BLaER1 treated with 17β-estradiol and CSF1 and Interleukin-3, amounts not matched to agents 10 nM and 100 nM (cell line): ENCODE results near the gene BCAS3.
A peak's percentile ranks its signal among the peaks of the same experiment; 100 is the strongest.

ENCODE experiments used
- H3K27ac ChIP-seq, 11 experiments: shearing (Covaris generic); formaldehyde crosslinking; 2 replicates each; pipeline ENCODE4 v1.8.1; 2022
- H3K27me3 ChIP-seq, 11 experiments: shearing (Covaris generic); formaldehyde crosslinking; 2 replicates each; pipeline ENCODE4 v1.8.1; 2022
- H3K36me3 ChIP-seq, 11 experiments: shearing (Covaris generic); formaldehyde crosslinking; 2 replicates each; pipeline ENCODE4 v1.8.1; 2022
- H3K4me1 ChIP-seq, 10 experiments: shearing (Covaris generic); formaldehyde crosslinking; 2 replicates each; pipeline ENCODE4 v1.8.1; 2022
- H3K4me2 ChIP-seq, 11 experiments: shearing (Covaris generic); formaldehyde crosslinking; 2 replicates each; pipeline ENCODE4 v1.8.1; 2022
- H3K4me3 ChIP-seq, 10 experiments: shearing (Covaris generic); formaldehyde crosslinking; 2 replicates each; pipeline ENCODE4 v1.8.1; 2022
- H3K9ac ChIP-seq, 11 experiments: shearing (Covaris generic); formaldehyde crosslinking; 2 replicates each; pipeline ENCODE4 v1.8.1; 2022
- H3K9me3 ChIP-seq, 11 experiments: shearing (Covaris generic); formaldehyde crosslinking; replicated peaks in 1 of 11; 2 replicates each; pipeline ENCODE4 v1.8.1; 2022
- H4K20me1 ChIP-seq, 11 experiments: shearing (Covaris generic); formaldehyde crosslinking; 2 replicates each; pipeline ENCODE4 v1.8.1; 2022
- Cebpa-rat ChIP-seq, 11 experiments: shearing (Covaris generic); IDR thresholded peaks; 2 replicates each; pipeline ENCODE4 v1.8.1; 2022

The BCAS3 gene

DNA sequence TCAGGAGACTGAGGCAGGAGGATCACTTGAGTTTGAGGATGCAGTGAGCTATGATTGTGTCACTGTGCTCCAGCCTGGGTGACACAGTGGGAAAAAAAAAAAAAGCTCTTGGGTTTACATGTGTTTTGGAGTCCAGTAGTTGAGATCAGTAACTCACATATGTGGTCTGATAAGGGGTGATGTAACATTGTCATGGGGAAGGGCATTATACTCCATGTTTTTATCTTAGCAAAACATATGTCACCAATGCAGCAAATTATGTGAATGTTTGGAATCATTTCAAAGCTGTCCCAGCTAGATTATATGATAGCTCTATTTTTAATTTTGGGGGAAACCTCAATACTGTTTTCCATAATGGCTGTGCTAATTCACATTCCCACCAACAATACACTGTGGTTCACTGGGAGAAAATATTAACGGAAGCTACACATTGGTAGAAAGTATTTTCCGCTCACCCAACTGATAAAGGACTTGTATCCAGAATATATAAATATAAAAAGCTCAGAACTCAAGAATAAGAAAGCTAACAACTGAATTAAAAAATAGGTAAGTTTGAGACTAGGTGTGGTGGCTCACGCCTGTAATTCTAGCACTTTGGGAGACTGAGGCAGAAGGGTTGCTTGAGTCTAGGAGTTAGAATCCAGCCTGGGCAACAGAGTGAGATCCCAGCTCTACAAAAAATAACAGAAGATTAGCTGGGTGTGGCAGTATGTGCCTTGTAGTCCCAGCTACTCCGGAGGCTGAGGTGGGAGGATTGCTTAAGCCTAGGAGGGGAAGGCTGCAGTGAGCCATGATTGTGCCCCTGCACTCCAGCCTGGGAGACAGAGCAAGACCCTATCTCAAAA is 497.9 kb downstream of the BCAS3 start:
- Histone ChIP-seq H3K9ac (no peak overlapping the region), H4K20me1 (no peaks in the 10 kb centered on the region), H3K27ac (no peak overlapping the region), H3K4me1 (peaks cover 0 to 6% (median 0%) of the 10 kb centered on the region in 10 experiments; a peak in 3 of 20 replicates), H3K9me3 (peaks cover 0 to 3% (median 0%) of the 10 kb centered on the region in 11 experiments; a peak in 1 of 22 replicates), H3K36me3 (peaks cover 0 to 3% (median 0%) of the 10 kb centered on the region in 11 experiments; a peak in 2 of 22 replicates), H3K27me3 (no peaks in the 10 kb centered on the region), H3K4me2 (no peak overlapping the region), H3K4me3 (no peak overlapping the region)
- no peak for TF ChIP-seq Cebpa-rat (IDR thresholded peaks at IDR 0.05)

DNA sequence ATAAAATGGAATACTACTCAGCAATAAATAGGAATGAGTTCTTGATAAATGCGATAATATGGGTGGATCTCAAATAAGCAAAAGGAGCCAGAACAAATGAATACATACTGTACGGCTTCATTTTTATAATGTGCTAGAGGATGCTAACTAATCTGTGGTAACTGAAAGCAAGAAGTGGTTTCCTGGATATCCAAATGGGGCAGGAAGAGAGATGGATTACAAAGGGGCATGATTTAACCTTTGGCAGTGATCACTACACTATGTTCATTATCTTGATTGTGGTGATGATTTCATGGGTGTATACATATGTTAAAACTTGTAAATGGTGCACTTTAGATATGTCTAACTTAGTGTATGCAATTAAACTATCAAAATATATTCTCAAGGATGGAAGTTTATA is 499.7 kb downstream of the BCAS3 start:
- no peaks in the 10 kb centered on the region; a peak in 1 of 22 replicates for H3K36me3 ChIP-seq
- peaks cover 0 to 6% (median 0%) of the 10 kb centered on the region in 10 experiments; a peak in 3 of 20 replicates for H3K4me1 ChIP-seq
- no peak overlapping the region for H3K27ac ChIP-seq
- H3K4me3 ChIP-seq, result no peak overlapping the region
- H3K9ac ChIP-seq, result no peak overlapping the region
- peaks cover 0 to 8% (median 0%) of the 10 kb centered on the region in 11 experiments; a peak in 1 of 22 replicates for H3K9me3 ChIP-seq
- H4K20me1 ChIP-seq, result no peaks in the 10 kb centered on the region
- no peak overlapping the region for H3K4me2 ChIP-seq
- no peak for TF ChIP-seq Cebpa-rat (IDR thresholded peaks at IDR 0.05)
- no peaks in the 10 kb centered on the region for H3K27me3 ChIP-seq

DNA sequence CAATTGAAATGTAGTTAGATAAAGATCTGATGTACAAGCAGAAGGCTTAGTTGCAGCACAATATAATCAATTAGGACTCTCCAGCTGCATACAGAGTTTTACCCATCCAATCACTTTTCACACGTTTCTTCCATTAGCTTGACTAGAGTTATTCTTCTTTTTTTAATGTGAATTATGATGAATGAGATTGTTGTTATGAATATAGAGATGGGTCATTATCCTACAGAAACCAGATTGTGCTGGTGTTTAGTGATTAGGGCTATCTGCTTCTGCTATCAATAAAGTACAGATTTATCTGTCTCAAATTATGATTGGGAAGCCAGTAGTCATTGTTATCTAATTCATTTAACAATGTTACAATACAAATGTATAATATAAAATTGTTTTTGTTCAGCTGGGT is 500.6 kb downstream of the BCAS3 start:
- H3K4me3 ChIP-seq, result no peak overlapping the region
- H3K9me3 ChIP-seq, result 0 out of 22 replicates have a peak, but pooled peaks cover 0 to 8% (median 0%) of the 10 kb centered on the region in 11 experiments
- peaks cover 0 to 6% (median 0%) of the 10 kb centered on the region in 10 experiments; a peak in 3 of 20 replicates for H3K4me1 ChIP-seq
- H3K27ac ChIP-seq, result no peak overlapping the region
- no peak for TF ChIP-seq Cebpa-rat (IDR thresholded peaks at IDR 0.05)
- H4K20me1 ChIP-seq, result no peaks in the 10 kb centered on the region
- no peak overlapping the region for H3K9ac ChIP-seq
- no peak overlapping the region for H3K4me2 ChIP-seq
- no peaks in the 10 kb centered on the region for H3K27me3 ChIP-seq
- H3K36me3 ChIP-seq, result no peaks in the 10 kb centered on the region

DNA sequence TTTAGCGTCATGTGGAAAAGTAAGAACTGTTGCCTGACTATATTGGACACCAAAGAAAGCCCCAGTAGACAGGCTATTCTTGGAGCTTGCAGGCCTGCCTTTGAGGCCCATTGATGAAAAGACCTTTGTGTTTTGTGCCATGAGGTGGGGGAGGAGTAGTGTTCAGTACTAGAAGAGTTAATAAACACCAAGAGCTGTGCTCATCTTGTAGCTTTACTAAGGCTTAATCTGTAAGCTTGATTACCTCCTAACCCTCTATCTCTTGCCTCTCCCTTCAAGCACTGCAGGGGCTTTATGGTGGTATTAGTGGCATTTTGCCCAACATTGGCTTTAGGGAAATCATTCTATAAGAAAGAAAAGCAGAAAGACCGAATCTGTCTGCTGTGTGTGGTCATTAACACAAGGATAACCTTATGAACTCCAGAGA is 501.7 kb downstream of the BCAS3 start:
- no peaks in the 10 kb centered on the region for H3K36me3 ChIP-seq
- no peak overlapping the region for H3K9ac ChIP-seq
- 0 out of 22 replicates have a peak, but pooled peaks cover 0 to 8% (median 0%) of the 10 kb centered on the region in 11 experiments for H3K9me3 ChIP-seq
- TF ChIP-seq Cebpa-rat (IDR thresholded peaks at IDR 0.05), result no peak
- no peaks in the 10 kb centered on the region for H3K27me3 ChIP-seq
- H4K20me1 ChIP-seq, result no peaks in the 10 kb centered on the region
- H3K4me2 ChIP-seq, result peak overlapping the region in 3 of 11 experiments; percentile 24 to 40 (median 39); a peak in 4 of 22 replicates
- H3K4me3 ChIP-seq, result no peak overlapping the region
- H3K4me1 ChIP-seq, result peaks cover 0 to 6% (median 0%) of the 10 kb centered on the region in 10 experiments; a peak in 3 of 20 replicates
- H3K27ac ChIP-seq, result no peak overlapping the region

DNA sequence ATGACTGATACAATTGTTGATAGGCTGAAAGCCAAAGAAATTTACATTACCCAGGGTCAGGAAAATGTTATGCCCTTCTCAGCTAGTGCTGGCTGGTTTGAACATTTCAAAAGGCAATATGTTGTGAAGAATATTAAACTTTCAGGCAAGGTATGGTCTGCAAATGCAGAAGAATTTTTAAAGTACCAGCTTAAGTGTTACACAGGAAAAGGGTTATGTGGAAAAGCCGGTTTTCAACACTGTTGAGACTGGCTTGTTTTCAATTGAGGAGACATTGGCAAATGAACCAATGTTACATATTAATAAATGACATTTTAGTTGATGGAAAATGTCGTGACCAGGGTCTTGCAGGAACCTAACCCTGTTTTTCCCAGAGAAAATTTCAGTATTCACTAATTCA is 506.1 kb downstream of the BCAS3 start:
- Histone ChIP-seq H3K9ac (no peak overlapping the region), H3K27ac (no peak overlapping the region), H3K27me3 (no peaks in the 10 kb centered on the region), H3K4me3 (no peak overlapping the region), H3K4me1 (peaks cover 0 to 6% (median 0%) of the 10 kb centered on the region in 10 experiments; a peak in 3 of 20 replicates), H3K4me2 (no peak overlapping the region), H4K20me1 (no peaks in the 10 kb centered on the region), H3K9me3 (0 out of 22 replicates have a peak, but pooled peaks cover 0 to 8% (median 0%) of the 10 kb centered on the region in 11 experiments), H3K36me3 (no peaks in the 10 kb centered on the region)
- TF ChIP-seq Cebpa-rat (IDR thresholded peaks at IDR 0.05), result no peak

DNA sequence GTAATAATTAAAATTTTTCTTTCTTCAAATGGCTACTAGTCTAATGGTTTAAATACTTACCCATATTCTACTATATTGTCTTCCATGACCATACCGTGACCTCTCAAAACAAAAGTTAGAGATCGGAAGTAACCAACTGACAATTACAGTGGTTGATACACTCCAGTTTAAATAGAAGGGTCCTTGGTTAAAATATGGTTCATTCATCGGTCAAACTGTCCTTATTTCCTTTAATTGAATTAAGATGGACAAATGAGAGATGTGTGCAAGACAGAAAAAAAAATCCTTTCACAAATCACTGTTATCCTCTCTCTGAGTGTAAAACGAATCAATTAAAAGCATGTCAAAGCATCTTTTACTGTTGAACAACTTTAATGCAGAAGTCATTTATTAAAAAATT is 507.7 kb downstream of the BCAS3 start:
- Histone ChIP-seq H4K20me1 (no peaks in the 10 kb centered on the region), H3K9ac (no peak overlapping the region), H3K4me2 (no peak overlapping the region), H3K27me3 (no peaks in the 10 kb centered on the region), H3K36me3 (no peaks in the 10 kb centered on the region), H3K27ac (no peak overlapping the region), H3K4me1 (no peaks in the 10 kb centered on the region), H3K9me3 (peaks cover 0 to 8% (median 2%) of the 10 kb centered on the region in 11 experiments; a peak in 4 of 22 replicates), H3K4me3 (no peak overlapping the region)
- no peak for TF ChIP-seq Cebpa-rat (IDR thresholded peaks at IDR 0.05)

DNA sequence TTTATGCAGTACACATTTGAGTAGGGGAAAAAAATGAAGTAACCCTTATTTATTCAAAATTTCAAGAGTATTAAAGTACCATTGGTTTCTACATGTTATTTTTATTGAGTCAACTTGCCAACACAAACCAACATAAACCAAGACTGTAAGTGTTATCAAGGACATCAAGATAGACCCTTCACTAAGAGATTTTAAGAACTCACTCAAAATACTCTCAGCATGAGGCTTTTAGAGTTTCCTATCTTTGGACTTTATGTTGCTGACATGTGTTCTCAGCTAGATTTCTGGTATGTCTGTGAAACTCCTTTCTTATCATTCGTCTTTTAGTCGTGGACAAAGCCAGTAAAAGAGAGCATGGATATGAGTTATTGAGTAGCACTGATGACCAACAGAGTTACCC is 509.4 kb downstream of the BCAS3 start:
- no peak overlapping the region for H3K27ac ChIP-seq
- H3K4me1 ChIP-seq, result no peaks in the 10 kb centered on the region
- H3K4me3 ChIP-seq, result no peak overlapping the region
- peaks cover 12 to 25% (median 17%) of the 10 kb centered on the region in 11 experiments for H3K9me3 ChIP-seq
- no peaks in the 10 kb centered on the region for H4K20me1 ChIP-seq
- H3K36me3 ChIP-seq, result no peaks in the 10 kb centered on the region
- TF ChIP-seq Cebpa-rat (IDR thresholded peaks at IDR 0.05), result no peak
- no peak overlapping the region for H3K4me2 ChIP-seq
- H3K27me3 ChIP-seq, result no peaks in the 10 kb centered on the region
- no peak overlapping the region for H3K9ac ChIP-seq

DNA sequence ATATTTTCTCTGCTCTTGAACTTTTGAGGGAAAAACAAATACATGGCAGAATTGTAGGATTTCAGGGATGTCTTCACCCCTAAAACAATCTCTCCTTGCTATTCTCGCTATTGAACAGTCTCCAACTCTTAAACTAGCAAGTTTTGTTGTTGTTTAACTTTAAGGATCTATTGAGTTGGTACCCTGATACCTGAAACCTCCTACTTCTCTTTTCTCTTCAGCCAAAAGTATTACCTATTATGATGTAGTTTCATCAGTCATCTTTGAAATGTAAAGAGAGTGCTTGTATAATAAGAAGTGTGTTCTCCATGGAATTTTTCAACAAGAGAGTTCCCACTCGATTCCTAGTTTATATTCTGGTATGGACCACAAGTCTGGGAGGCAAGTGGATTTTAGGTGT is 510.4 kb downstream of the BCAS3 start:
- H3K9me3 ChIP-seq, result peaks cover 22 to 35% (median 28%) of the 10 kb centered on the region in 11 experiments

DNA sequence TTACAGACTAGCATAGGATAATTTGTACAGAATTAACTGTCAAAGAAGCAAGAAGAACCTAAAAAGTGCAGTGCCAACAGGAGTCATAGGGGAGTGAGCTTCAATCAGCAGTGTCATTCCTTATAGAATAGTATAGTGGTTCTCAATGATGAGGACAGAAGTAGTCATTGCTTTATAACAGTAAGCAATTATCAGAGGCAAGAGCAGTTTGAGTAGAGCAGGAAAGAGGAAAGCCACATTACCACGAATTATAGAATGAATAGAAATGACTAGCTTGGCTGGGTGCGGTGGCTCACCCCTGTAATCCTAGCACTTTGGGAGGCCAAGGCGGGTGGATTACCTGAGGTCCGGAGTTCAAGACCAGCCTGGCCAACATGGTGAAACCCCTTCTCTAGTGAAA is 512.3 kb downstream of the BCAS3 start:
- H4K20me1 ChIP-seq, result no peaks in the 10 kb centered on the region
- peaks cover 25 to 38% (median 31%) of the 10 kb centered on the region in 11 experiments for H3K9me3 ChIP-seq
- no peak overlapping the region for H3K9ac ChIP-seq
- H3K27ac ChIP-seq, result no peak overlapping the region
- no peaks in the 10 kb centered on the region; a peak in 1 of 22 replicates for H3K36me3 ChIP-seq
- no peaks in the 10 kb centered on the region for H3K27me3 ChIP-seq
- H3K4me1 ChIP-seq, result peaks cover 0 to 4% (median 0%) of the 10 kb centered on the region in 10 experiments; a peak in 4 of 20 replicates
- no peak overlapping the region for H3K4me3 ChIP-seq
- no peak for TF ChIP-seq Cebpa-rat (IDR thresholded peaks at IDR 0.05)
- no peak overlapping the region for H3K4me2 ChIP-seq

More for the DNA sequence above, 510.4 kb downstream of the BCAS3 start:
- no peaks in the 10 kb centered on the region; a peak in 1 of 22 replicates for H3K36me3 ChIP-seq
- no peak overlapping the region for H3K4me3 ChIP-seq
- no peaks in the 10 kb centered on the region for H3K4me1 ChIP-seq
- no peaks in the 10 kb centered on the region for H3K27me3 ChIP-seq
- H4K20me1 ChIP-seq, result no peaks in the 10 kb centered on the region
- no peak overlapping the region for H3K9ac ChIP-seq
- no peak overlapping the region for H3K4me2 ChIP-seq
- TF ChIP-seq Cebpa-rat (IDR thresholded peaks at IDR 0.05), result no peak
- no peak overlapping the region for H3K27ac ChIP-seq
